ENCODE measurements around the gene GNA14.
"Not testable (repeated sequence)": the region's sequence is repeated elsewhere in the genome, so short reads cannot be mapped to it uniquely, and the experiment has no call there.

GNA14 gene

GRCh38 chr9:77648234-77649108, at the start of gene GNA14:
Gene GNA14 (minus strand): TSS chr9:77648322. CDS start chr9:77647793, 529 bp downstream.
- peak in 1 of 2 experiments; percentile 41 for DNase-seq

DNA sequence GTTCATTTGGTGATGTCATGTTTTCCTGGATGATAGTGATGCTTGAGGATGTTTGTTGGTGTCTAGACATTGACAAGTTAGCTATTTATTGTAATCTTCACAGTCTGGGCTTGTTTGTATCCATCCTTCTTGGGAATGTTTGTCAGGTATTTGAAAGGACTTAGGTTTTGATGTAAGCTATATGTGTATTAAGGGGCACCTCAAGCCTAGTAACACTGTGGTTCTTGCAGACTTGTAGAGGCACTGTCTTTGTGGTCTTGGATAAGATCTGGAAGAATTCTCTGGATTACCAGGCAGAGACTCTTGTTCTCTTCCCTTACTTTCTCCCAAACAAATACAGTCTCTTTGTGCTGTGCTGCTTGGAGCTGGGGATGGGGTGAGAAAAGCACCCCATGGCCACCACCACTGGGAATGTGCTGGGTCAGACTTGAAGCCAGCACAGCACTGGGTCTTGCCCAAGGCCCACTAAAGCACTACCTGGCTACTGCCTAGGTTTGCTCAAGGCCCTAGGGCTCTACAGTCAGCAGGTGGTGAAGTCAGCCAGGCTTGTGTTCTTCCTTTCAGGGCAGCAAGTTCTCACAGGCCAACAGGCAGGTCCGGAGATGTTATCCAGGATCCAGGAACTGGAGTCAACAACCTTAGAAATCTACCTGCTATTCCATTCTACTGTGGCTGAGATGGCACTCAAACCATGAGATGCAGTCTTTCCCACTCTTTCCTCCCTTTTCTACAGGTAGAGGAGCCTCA, 49.3 kb upstream of the GNA14 start:
- DNase-seq = no peak

GRCh38 chr9:77690723-77691122, 42.6 kb upstream of the GNA14 start:
- DNase-seq = not testable (repeated sequence)

DNA sequence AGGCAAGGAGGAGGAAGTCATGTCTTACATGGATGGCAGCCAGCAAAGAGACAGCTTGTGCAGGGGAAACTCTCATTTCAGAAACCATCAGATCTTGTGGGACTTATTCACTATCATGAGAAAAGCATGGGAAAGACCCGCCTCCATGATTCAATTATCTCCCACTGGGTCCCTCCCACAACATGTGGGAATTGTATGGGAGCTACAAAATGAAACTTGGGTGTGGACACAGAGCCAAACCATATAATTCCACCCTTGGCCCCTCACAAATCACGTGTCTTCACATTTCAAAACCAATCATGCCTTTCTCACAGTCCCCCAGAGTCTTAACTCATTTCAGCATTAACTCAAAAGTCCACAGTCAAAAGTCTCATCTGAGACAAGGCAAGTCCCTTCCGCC, 42.0 kb upstream of the GNA14 start:
- DNase-seq = not testable (repeated sequence)

- not testable (repeated sequence) for DNase-seq
Measured at GRCh38 chr9:77687737-77688136, 39.6 kb upstream of the GNA14 start.

GRCh38 chr9:77680581-77680980, 32.5 kb upstream of the GNA14 start:
- DNase-seq = no peak

- no peak for DNase-seq
Measured at GRCh38 chr9:77679661-77680368, 31.7 kb upstream of the GNA14 start.

GRCh38 chr9:77679088-77679487, 31.0 kb upstream of the GNA14 start:
- no peak for DNase-seq

- DNase-seq = no peak
Measured at GRCh38 chr9:77677957-77678535, 29.9 kb upstream of the GNA14 start.

GRCh38 chr9:77677397-77677796, 29.3 kb upstream of the GNA14 start:
- no peak for DNase-seq

DNA sequence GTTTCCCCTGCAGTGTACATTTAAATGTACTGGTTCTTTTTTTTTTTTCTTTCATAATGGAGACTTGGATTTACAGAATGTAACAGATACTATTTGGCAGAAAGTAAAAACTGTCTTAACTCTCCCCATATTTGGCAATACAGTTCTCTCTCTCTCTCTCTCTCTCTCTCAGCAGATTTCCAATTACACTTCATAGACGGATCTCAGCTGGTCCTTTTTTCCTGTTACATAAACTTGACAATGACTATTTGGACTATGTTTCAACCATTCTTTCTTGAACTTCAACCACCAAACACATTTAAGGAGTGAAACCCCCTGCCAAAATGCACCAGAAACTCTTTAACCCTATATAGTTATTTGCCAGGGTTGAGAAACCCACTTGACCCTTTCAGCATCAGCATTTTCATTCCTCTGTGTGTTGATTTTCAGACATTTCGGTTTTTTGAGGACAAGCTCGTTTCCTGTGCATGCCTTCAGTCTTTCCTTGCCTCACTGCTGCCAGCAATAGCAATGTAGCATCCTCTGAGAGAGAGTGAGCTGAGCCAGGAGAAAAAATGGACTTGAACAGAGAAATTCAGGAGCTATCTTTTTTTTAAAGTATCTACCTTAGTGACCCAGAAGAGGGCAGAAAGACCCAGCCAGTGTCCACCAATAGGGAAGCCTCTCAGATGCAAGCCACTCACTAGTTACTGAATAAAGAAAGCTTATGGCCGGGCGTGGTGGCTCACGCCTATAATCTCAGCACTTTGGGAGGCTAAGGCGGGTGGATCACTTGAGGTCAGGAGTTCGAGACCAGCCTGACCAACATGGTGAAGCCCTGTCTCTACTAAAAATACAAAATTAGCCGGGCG, 26.0 kb upstream of the GNA14 start:
- DNase-seq = no peak

- no peak for DNase-seq
Measured at GRCh38 chr9:77672183-77672582, 24.1 kb upstream of the GNA14 start.

- DNase-seq = no peak
Measured at GRCh38 chr9:77667151-77667550, 19.0 kb upstream of the GNA14 start.

DNA sequence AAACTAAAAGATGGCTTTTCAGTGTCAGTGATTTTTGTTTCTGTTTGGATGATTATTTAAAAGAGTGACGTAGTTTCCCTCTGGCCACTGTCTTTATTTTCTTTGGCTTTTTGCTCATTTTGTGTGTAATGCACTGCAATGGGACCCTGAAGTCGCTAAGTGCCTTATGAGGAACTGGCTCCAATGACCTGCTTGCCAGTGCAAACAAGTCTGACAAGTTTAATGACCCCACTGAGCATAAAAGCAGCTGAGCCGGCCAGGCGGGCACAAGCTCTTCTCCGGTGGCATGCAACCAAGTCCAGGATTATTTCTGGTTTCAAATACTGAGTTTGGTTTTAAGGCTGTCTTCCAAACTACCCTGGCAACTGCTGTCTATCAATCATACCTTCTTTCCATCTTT, 15.6 kb upstream of the GNA14 start:
- no peak for DNase-seq

GRCh38 chr9:77661566-77662085, 13.5 kb upstream of the GNA14 start:
- DNase-seq = no peak

GRCh38 chr9:77659926-77660325, 11.8 kb upstream of the GNA14 start:
- no peak for DNase-seq

GRCh38 chr9:77651203-77651602, 3.1 kb upstream of the GNA14 start:
- DNase-seq = no peak

DNA sequence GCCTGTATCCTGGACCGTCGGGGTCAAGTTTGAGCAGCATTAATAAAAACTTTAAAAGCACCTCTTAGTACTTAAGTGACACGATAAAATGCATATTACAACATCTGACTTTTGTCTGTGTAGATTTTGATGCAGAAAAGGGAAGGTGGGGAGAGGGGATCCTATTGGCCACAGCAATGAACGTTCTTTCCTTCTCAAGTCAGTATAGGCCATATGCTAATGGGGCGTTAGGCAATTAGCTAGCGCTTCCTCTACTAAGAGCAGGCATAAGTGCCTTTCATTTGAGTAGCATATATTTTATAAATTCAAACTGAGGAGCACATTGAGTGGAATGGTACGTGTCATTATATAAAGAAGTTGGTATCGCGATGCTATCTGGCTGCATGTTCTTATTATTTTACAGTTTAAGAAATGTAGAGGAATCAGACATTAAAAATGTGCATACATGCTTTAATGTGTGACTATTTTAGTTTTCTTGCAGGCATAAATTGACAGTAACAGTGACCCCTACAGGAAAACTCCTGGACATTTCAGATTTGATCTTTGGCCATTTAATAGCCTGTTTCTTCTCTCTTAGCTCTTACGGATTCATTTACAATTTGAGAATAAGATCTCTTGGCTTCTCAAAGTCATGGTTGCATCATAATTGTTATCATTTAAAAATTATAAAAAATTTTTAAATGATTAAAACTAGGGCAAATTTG, 1.1 kb upstream of the GNA14 start:
- peak in 1 of 2 experiments; percentile 16 for DNase-seq

GRCh38 chr9:77647267-77648233, 572 bp downstream of the GNA14 start:
- peak in 1 of 2 experiments; percentile 31 for DNase-seq

DNA sequence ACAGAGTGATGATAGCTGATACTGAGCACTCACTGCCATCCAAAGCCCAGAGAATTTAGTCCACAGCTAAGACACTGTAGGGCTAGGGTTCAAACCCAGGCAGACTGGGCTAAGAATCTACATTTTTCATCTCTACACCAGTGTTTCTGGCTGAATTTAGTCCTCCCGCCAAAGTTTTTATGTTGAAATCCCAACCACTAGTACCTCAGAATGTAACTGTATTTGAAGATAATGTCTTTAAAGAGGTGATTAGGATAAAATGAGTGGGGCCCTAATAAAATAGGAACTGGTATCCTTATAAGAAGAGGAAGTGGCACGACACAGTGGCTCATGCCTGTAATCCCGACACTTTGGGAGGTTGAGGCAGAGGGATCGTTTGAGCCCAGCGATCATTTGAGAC, 4.3 kb downstream of the GNA14 start:
- DNase-seq = no peak
